ENCODE measurements around the gene ADCYAP1. TPM values are rescaled to one million over a fixed set of nuclear protein-coding genes. Genes with fewer than 3 reads are reported as not detected.

ADCYAP1 gene
- total RNA-seq, 1 donor from 2014 or later, result 0.32 TPM

GRCh38 chr18:877238-877637 lies 27.4 kb upstream of the ADCYAP1 start:
- ATAC-seq (no peak), DNase-seq (no peak)
- Histone ChIP-seq H3K27ac (no peak overlapping the region), H3K27me3 (ENCODE audit: low read depth) (no peaks in the 10 kb centered on the region), H3K4me3 (no peak overlapping the region), H3K36me3 (no peaks in the 10 kb centered on the region), H3K9me3 (no peaks in the 10 kb centered on the region), H3K4me1 (no peaks in the 10 kb centered on the region)
- intact Hi-C loops (cut with DNase I), result no loop called here
- no peak for TF ChIP-seq CTCF (IDR thresholded peaks at IDR 0.05)

GRCh38 chr18:886076-886475 lies 18.6 kb upstream of the ADCYAP1 start:
- H3K27ac ChIP-seq, result no peak overlapping the region
- H3K36me3 ChIP-seq, result no peaks in the 10 kb centered on the region
- H3K4me1 ChIP-seq, result no peaks in the 10 kb centered on the region
- no peak overlapping the region for H3K4me3 ChIP-seq
- intact Hi-C loops (cut with DNase I), result loop anchor here (10.0 kb wide), 1 partner anchor 59 kb away; no protein-coding TSS in a partner anchor
- no peaks in the 10 kb centered on the region for H3K27me3 ChIP-seq (ENCODE audit: low read depth)
- DNase-seq, result no peak
- no peaks in the 10 kb centered on the region for H3K9me3 ChIP-seq
- ATAC-seq, result no peak
- no peak for TF ChIP-seq CTCF (IDR thresholded peaks at IDR 0.05)

- no peaks in the 10 kb centered on the region for H3K4me1 ChIP-seq
- H3K4me3 ChIP-seq, result no peak overlapping the region
- no peaks in the 10 kb centered on the region for H3K9me3 ChIP-seq
- DNase-seq (no peak), ATAC-seq (no peak)
- intact Hi-C loops (cut with DNase I), result loop anchor here (10.0 kb wide), 1 partner anchor 57 kb away; no protein-coding TSS in a partner anchor
- no peaks in the 10 kb centered on the region for H3K27me3 ChIP-seq (ENCODE audit: low read depth)
- no peak overlapping the region for H3K27ac ChIP-seq
- no peaks in the 10 kb centered on the region for H3K36me3 ChIP-seq
- TF ChIP-seq CTCF (IDR thresholded peaks at IDR 0.05), result no peak
These were observed 17.0 kb upstream of the ADCYAP1 start for GRCh38 chr18:887716-888115.

- Histone ChIP-seq H3K27me3 (ENCODE audit: low read depth) (peaks cover 5% of the 10 kb centered on the region), H3K36me3 (no peaks in the 10 kb centered on the region), H3K27ac (no peak overlapping the region), H3K4me3 (no peak overlapping the region), H3K9me3 (no peaks in the 10 kb centered on the region), H3K4me1 (no peaks in the 10 kb centered on the region)
- ATAC-seq (no peak), DNase-seq (no peak)
- no peak for TF ChIP-seq CTCF (IDR thresholded peaks at IDR 0.05)
- intact Hi-C loops (cut with DNase I), result no loop called here
These were observed 12.4 kb upstream of the ADCYAP1 start for GRCh38 chr18:892316-892715.

- H3K27me3 ChIP-seq (ENCODE audit: low read depth), result peaks cover 11% of the 10 kb centered on the region
- no peak for ATAC-seq
- no peak for TF ChIP-seq CTCF (IDR thresholded peaks at IDR 0.05)
- DNase-seq, result no peak
- no peaks in the 10 kb centered on the region for H3K36me3 ChIP-seq
- no peaks in the 10 kb centered on the region for H3K4me1 ChIP-seq
- H3K9me3 ChIP-seq, result no peaks in the 10 kb centered on the region
- H3K4me3 ChIP-seq, result no peak overlapping the region
- H3K27ac ChIP-seq, result no peak overlapping the region
- intact Hi-C loops (cut with DNase I), result no loop called here
These were observed 8.4 kb upstream of the ADCYAP1 start for GRCh38 chr18:896315-896714.

GRCh38 chr18:901761-902160 lies 2.9 kb upstream of the ADCYAP1 start:
- peaks cover 12% of the 10 kb centered on the region for H3K4me1 ChIP-seq
- H3K27ac ChIP-seq, result no peak overlapping the region
- no peak for TF ChIP-seq CTCF (IDR thresholded peaks at IDR 0.05)
- ATAC-seq (no peak), DNase-seq (no peak)
- peaks cover 65% of the 10 kb centered on the region for H3K27me3 ChIP-seq (ENCODE audit: low read depth)
- intact Hi-C loops (cut with DNase I), result no loop called here
- H3K9me3 ChIP-seq, result no peaks in the 10 kb centered on the region
- no peaks in the 10 kb centered on the region for H3K36me3 ChIP-seq
- no peak overlapping the region for H3K4me3 ChIP-seq
